NCI-H69 (cell line): ENCODE measurements around the gene SEZ6L.

Experiments
- DNase-seq: peaks from one replicate; lab custom pipeline; 2025; lab: John Stamatoyannopoulos, UW

SEZ6L gene

DNA sequence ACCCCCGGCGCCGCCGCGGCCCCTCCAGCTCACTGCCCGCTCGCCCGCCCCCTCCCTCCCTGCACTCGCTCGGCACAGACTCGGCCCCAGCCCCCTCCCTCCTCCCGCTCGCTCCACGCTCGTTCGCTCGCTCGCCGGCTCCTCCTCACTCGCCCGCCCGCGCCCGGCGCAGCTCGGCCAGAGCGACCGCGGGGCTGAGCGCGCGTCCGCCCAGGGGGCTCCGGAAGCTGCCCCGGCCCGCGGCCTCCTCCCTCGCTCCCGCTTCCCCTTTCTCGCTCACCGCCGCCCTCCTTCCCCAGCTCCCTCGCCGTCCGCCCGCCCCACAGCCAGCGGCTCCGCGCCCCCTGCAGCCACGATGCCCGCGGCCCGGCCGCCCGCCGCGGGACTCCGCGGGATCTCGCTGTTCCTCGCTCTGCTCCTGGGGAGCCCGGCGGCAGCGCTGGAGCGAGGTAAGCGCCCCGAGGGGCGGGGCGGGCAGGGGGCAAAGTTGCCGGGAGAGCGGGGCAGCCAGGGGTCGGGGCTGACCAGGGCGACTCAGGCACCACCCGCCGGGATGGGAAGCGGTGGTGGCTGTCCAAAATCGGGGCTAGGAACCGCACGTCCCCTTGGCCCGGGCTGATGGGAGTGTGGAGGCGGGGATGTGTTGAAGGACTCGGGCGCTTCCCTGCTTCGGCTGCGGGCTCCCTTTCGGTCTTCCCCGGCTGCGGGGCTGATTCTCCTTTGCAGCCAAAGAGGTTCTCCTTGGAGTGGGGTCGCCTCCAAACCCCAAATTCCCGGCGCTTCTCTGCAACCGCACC is at the start of gene SEZ6L:
SEZ6L (plus strand) TSS at position 148 of the 797 bp plus-strand sequence; CDS start at position 356, 208 bp downstream.
- peak; percentile 86 for DNase-seq

DNA sequence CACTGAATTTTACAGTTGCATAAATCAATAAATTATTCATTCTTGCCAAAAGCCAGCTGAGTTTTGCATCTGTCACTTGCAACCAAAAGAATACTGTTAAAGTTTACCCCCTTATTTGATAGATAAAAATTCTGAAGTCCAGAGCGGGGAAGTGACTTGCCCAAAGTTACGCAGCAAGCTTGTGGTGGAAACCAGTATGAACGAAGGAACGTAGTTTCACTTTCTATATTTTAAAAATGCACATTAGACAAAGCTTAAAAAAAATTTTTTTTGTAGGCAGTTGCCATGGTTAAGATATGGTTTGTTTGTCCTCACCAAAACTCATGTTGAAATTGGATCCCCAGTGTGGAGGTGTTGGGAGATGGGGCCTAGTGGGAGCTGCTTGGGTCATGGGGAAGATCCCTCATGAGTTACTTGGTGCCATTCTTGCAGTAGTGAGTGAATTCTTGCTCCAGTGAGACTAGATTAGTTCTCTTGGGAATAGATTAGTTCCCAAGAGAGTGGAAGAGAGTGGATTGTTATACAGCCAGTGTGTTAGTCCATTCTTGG is 46.3 kb upstream of the SEZ6L start:
- DNase-seq: no peak

DNA sequence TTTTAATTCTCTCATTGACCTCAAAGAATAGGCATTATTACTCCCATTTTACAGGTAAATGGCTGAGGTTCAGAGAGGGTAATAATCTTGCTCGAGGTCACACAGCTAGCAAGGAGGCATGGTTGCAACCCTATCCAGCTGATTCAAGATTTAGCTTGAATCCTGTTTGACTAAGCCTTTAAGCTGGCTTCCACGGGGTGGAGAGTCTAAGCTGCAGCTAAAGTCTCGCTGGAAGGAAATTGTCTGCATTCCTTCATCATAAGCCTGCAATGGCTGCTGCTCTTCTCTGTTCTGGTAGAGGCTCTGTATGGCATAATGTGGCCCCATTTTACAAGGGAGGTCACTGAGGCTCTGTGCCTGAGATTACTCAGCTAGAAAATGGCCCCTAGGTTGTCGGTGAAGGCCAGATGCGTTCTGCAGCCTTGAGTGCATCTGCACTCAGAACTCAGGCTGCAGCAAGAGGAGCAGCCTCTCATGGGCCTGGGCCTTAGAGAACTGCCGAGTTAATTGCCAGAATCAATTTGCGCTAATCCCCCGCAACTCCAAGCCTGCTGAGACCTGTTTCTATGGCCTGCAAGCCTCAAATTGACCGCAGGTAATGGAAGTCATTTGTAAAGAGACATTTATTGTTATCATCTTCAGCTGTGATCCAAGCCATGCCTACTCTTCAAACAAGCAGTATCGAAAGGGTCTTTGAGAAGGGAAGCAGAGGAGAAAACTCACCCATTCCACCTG is 44.1 kb upstream of the SEZ6L start:
- peak; percentile 58 for DNase-seq

DNA sequence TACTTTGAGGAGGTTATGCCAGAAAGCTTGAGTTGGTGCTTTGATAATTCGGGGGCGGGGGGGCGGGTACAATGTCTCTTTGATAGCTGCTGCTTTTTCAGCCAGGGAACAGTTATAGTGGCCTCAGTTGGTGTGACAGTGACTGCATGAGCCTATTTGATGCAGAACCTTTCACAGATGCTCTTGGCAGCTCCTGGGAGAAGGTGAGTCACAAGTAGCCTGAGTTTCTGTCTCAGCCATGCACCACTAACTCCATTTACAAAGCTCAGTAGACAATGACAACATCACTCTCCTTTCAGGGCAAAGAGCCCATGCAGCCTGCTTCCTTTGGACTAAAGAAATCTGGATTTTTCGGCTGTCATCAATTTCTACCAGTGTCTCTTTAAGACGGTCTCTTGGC is 42.1 kb upstream of the SEZ6L start:
- peak; percentile 30 for DNase-seq

DNA sequence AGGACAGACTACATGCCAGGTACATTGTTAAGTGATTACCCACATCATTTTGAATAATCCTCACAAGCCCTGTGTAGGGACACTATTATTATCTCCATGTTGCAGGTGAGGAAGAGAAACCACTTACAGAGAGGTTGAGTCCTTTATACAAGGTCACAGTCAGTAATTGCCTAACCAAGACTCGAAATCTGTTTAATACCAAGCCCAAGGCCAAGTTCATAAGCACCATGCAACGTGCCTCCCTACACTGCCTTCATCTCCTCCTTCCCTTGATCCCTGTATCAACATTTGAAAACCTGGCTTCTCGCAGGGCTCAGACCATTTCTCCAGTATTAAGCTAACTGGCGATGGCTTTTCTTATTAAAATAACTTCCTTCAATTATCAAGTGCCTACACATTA is 41.7 kb upstream of the SEZ6L start:
- peak; percentile 30 for DNase-seq

DNA sequence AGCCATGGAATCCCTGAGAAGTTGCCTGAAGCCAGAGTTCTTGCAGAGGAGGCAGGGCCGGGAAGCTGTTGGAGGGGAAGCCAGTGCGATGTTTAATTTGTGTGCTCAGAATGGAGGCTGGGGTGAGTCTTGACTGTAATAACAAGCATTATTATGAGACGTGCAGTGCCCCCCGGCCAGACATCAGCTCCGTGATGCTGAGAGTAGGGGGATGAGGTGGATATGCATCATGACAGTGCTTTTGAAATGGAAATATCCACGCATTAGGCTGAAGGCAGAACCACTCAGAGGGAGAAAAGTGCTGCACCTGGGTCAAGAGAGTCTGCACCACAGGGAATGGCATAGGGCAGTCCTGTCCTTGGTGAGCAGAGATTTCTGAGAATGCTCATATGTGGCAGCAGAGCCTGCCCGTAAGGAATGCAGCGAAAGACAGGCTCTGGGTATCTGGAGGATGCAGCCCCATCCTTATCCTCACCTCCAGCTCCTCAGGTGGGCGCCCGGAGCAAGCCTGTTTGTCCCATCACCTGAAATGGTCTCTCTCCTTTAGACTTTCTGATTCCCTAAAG is 37.6 kb upstream of the SEZ6L start:
- DNase-seq: no peak

DNA sequence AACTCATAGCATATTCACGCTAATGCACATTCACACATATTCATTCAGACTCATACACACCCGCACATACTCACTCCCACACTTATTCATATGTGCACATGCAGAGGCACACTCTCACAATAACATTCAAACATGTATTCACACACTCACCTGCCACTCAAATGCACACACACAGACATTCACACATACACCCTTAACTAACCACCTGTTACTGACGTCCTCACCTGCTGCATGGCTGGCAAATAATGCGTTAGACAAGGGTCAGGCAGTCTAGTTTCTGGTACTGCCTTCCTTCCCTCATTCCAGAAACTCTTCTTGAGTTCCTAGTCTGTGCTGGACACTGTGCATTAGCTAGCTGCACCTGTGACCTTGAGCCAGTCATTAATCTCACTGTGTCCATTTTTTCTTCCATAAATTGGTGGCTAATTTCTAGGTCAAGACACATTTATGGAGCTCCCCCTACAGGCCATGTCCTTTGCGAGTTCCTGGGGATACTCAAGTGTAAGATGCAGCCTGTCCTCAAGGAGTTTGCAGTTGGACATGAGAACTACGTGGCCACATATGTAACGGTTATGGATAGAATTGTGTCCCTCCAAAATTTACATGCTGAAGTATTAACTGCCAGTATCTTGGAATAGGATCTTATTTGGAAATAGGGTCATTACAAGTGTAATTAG is 34.5 kb upstream of the SEZ6L start:
- DNase-seq: peak; percentile 68

DNA sequence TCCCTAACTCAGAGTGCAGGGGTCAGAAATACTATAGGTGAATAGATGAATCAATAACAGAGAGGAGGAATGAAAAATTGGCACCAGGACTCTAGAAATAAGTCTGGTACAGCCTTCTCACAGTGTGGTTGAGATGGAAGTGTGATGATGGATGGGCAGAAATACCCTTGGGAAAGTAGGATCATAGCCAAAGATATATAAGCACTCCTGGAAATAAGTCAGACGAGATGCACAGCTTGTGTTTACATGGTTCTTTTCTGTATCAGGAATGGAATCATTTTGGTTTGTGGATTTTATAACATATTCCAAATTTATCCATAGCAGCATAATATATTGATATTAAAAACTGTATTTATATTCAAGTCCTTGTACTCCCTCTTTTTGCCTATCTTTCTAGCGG is 33.5 kb upstream of the SEZ6L start:
- DNase-seq: no peak

DNA sequence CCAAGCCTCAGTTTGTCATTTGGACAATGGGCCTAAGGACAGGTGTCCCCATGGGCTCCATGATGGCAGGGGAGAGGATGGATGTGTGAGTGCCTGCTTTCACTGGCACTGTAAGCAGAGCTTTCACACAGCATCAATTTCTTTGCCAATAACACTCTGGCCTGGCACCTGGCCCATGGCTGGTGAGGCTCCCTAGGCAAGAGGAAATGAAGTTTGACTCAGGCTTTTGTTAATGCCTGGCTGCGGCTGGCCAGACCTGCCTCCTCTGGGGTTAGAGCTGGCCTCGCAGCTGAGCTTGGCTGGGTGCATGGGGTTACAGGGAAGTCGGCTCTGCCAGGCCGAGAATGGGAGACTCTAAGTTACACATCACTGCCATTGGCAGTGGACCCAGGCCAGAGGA is 30.0 kb upstream of the SEZ6L start:
- peak; percentile 87 for DNase-seq

DNA sequence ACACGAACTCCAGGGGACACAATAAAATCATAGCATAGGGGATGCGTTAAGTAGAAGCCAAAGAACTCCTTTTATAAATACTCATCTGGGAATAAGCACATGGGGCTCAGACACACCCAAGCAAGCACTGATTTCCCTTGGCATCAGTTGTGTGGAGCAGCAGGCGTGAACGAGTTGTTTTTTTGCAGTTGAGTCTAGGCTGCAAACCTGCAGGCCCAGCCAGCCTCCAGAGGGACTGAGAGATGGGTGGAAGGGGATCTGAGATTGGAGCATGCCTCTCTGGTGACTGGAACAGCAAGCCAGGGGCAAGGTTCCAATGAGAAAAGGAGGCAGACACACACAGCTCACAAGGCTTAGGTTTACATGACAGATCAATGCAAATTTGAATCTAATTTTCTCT is 27.4 kb upstream of the SEZ6L start:
- no peak for DNase-seq

DNA sequence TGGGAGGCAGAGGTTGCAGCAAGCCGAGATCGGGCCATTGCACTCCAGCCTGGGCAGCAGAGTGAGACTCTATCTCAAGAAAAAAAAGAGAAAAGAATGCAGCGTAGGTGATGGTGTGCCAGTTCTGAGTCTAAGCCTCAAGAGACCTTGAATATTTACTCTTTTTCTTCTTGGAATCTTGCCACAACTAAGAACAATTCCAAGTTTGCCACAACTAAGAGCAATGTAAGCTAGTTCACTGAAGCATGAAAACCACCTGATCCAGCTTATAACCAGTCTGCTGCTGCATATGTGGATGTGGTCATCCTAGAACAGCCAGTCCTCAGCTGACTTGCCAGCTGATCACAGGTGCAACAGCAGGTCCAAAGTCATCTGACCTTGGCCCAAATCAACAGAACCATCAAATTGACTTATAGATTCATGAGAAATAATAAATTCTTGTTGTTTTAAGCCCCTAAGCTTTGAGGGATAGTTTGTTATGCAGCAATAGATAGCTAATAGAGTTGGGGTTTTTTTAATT is 25.4 kb upstream of the SEZ6L start:
- DNase-seq: peak; percentile 55

DNA sequence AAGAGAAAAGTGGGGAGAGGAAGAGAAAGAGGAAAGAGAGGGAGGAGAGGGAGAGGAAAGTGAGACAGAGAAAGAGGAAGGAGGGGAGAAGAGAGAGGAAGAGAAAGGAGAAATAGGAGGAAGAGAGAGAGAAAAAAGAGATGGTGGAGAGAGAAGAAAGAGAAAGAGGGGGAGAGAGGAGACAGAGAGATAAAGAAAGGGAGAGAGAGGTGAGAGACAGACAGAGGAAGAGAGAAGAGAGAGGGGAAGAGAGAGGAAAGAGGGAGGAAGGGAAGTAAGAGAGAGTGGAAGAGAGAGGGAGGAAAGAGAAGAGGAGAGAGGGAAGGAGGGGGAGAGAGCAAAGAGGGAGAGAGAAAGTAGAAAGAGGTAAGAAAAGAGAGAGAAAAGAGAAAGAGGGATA is 9.4 kb upstream of the SEZ6L start:
- DNase-seq: no peak

DNA sequence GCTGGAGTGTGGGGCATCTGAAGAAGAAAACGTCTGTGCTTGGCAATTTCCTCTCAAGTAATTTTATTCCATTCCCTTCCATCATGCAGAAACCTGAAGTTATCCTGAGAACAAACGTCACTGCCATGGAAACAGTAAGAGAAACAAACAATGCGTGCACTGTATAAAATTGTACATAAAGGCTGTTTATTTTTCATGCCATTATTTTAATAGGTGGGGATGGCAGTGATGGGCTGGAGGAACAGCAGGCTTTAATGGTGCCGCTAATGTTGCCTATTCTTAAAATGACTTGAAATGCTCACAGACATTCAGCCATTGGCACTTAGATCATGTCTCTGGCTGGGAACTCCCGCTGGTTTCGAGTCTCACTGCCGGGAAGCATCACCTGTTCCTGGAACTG is 7.5 kb upstream of the SEZ6L start:
- peak; percentile 88 for DNase-seq

DNA sequence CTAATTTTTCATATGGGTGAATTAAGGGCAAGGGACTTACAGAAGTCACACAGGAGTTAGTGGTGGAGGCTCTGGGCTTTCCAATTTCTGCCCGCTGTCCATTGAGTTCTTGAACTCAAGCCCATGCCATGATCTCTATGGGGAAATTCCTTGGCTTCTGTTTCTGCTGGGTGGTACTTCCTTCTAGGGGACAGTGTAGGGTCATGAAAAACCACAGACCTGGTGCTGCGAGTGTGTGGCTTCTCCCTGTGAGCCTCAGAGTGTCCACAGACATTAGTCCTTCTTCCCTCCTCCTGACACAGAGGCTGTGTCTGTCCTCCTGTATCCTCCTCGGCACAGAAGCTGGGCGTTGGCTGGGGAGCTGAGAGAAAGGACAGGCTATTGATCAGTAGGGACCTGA is 6.3 kb upstream of the SEZ6L start:
- DNase-seq: no peak

DNA sequence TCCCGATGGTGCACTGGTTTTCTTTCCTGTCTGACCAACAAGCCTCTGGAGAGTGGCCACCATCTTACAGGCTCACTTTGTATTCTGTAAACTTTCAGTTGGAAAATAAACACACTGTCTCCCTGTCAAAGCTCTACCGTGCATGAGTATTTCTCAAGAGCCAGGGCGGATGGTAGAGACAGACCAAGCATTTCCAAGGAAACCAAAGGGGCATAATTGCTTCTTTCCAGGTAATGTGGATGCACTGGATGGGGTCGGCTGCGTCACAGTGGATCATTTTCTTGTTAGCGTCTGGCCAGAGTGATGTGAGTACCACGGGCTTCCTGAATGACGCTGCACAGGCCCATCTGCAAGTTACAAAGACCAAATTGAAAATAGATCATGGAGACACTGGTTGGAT is 5.1 kb upstream of the SEZ6L start:
- DNase-seq: no peak

DNA sequence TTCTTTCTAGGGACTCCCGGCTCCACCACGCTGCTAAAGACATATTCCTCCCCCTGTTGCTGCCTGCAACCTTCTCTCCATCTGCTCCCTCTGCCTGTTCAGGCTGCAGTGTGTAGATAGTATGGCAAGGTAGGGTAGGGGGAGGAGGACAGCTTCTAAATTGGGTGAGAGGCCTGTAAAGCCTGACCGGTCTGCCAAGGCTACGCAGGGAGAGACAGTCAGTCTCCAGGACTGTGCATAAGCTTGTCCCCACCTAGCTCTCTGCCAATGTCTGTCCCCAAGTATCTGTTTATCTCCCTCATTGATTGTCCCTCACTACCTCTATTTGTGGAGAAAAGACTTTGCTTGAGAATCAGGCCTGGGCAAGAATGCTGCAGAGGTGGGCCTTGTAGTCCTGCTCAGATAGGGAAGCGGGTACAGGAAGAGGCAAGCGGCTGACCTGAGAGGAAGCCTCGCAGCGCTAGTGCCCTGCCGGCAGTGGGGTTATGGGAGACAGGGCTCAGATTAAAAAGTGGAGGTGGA is 871 bp upstream of the SEZ6L start:
- DNase-seq: peak; percentile 68

DNA sequence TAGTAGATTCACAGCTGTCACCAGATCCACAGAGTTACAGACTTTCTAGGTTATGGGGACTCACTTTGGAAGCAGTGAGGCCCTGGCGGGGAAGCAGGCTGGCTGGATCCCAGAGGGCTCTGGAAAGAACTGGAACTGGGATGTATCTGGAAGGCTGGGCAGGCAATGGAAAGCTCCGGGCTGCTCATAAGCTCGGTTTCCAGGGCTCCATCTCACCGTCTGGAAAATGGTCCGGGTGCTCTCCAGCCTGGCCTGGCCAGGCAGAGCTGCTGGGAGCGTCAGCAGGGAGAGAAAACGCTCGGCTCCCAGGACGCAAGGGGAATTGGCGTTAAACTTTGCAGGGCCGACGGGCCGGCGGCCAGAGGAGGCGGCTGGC is 335 bp upstream of the SEZ6L start:
- no peak for DNase-seq

DNA sequence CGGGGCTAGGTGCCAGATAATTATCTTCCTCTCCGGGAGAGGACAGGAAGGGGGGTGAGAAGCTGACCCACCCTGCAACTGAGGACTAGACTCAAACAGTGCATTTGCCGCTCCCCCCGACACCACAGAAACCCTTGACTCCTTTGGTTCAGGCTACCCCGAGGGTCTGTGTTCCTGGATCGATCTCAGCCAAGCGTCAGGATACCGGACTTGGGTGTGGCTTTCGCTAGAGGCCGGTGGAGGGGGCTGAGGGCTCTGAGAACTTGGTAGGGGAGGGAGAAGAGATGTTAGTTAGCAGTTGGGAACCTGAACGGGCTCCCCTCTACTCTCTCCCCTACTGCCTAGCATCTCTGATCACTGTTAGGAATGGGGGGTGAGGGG is 840 bp downstream of the SEZ6L start:
- DNase-seq: peak; percentile 69

DNA sequence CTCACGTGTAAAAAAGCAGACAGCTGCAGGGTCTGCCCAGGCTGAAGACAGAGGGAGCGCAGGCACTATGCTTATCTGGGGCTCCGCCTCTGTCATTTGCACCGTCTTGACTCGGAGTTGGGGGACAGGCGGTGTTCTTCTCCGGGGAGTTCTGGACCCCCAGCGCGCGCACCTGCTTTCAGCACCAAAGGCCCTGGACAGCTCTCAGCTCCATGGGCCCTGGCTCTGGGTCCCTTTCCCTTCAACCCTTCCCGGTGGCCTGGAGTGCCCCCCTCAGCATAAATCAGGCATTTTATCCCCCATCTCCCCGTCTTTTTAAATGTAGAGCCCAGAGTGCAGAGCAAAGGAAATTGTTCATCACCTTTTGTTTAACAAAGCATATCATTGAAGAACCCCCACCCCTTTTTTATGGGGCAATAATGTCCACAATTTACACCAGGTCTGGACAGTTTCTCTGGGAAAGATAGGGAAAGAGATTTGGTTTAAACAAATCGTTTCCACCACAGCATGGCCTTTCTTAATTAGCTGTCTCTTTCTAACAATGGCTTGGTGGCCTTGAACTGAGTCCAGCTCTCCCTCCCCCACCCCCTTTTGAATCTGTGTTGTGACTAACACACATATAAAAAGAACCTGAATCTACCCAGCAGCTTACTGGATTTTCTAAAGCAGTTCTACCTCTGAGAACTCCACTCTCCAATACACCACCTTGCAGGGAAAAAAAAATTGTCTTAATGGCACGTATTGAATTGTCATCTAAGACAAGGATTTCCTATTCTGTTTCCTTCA is 1.7 kb downstream of the SEZ6L start:
- DNase-seq: peak; percentile 82

DNA sequence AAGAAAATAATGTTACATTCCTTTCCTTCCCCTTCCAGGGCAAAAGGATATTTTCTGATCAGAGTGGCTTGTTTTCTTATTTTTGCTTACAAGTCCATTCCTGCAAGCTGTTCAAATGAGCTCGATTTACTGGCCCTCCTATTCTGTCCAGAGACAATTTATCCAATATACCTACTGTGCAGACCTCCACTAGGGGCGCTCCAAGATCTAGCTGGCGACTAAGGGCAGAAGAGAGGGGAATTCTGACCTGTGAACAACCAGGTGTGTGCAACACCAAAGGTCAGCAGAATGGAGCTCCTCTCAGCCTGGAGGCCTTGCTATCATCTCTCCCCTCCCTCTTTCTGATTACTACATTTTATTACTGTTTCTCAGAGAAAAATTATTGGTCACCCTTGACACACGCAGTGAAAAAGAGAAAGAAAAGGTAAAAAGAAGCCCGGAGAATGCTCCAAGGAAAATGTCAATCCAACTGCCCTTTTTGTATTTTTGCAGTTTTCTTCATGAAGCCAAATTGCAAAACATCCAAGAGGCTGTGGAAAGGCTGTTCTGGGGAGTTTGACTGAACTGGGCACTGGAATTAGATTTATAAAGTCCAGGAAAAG is 3.2 kb downstream of the SEZ6L start:
- DNase-seq: peak; percentile 84

DNA sequence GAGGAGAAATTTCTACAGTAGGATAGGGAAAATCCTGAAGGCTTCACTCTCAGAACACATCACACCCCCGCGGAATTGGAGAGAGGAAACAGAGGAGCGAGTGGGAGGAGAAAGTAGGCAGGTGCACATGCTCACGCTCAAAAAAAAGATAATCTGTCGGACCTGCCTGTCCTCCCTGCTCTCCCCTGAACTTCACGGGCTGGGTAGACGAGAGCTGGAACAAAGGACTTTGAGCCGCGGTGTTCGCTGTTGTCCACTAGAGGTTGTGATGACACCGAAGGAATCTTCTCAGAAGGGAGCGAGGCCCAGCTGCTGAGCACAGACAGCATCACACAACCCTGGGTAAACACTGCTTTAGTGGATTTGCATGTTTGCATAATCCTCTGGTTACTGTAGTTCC is 5.0 kb downstream of the SEZ6L start:
- peak; percentile 59 for DNase-seq
